GM23338 (cell line): Measurements from ENCODE around the gene FBXL4.

Experiments used
- CREB1 ChIP-seq: fragments of 250-450 bp; sonication (Bioruptor Pico); IDR thresholded peaks from 2 replicates; pipeline ENCODE4 v1.5.0; 2020; ENCODE audit warnings: low read depth, mild to moderate bottlenecking, moderate library complexity
- CTCF ChIP-seq, 2 experiments: fragments of 200-600 bp in 1 of 2; sonication (generic) in 1 of 2; conservative IDR thresholded peaks; 2 replicates each; pipeline versions ENCODE4 v1.5.1 to v1.6.1; 2016 to 2017; ENCODE audit warnings: antibody characterized with exemption in 2 of 2, low read depth in 2 of 2, mild to moderate bottlenecking in 2 of 2, moderate library complexity in 1 of 2
- EZH2 ChIP-seq: fragments of 200-600 bp; sonication (generic); IDR thresholded peaks from one replicate; pipeline ENCODE4 v1.8.0; 2017; ENCODE audit warnings: antibody characterized with exemption, mild to moderate bottlenecking, low read depth; ENCODE audit not compliant: unreplicated experiment
- JUNB ChIP-seq: IDR thresholded peaks from one replicate; pipeline ENCODE4 v1.6.1; 2016; ENCODE audit warnings: antibody characterized with exemption; ENCODE audit not compliant: unreplicated experiment
- POLR2AphosphoS5 ChIP-seq: IDR thresholded peaks from 2 replicates; pipeline ENCODE4 v1.6.1; 2016; ENCODE audit warnings: antibody characterized with exemption, low read depth

- no peak for TF ChIP-seq CTCF (conservative IDR thresholded peaks at IDR 0.05; ENCODE audit: low read depth in 2 of 2)
- no peak for TF ChIP-seq CREB1 (CRISPR knock-in tag)
- no peak for TF ChIP-seq POLR2AphosphoS5
- TF ChIP-seq JUNB, result no peak
- TF ChIP-seq EZH2, result peak; percentile 61
Observed at GRCh38 chr6:98836962-98837944, 110.5 kb downstream of the FBXL4 start.
